Liver (tissue), 9 donors: ENCODE data around the gene WWOX. TPM values are rescaled to one million over a fixed set of nuclear protein-coding genes. Genes with fewer than 3 reads are reported as not detected.

Source experiments
- DNase-seq: peaks from one replicate; pipeline ENCODE4 v3.0.0-alpha.2; 2017; ENCODE audit warnings: low spot score
- H3K27ac ChIP-seq, 2 donors: one replicate each; pipeline ENCODE4 v1.7.0; 2013; ENCODE audit warnings: inconsistent platforms in 2 of 2, low read length in 2 of 2, control low read depth in 1 of 2, low read depth in 1 of 2, mild to moderate bottlenecking in 1 of 2
- H3K27me3 ChIP-seq, 4 donors: one replicate each; pipeline versions ENCODE4 v1.6.1 to v1.7.0; 2013; ENCODE audit warnings: low read length in 3 of 4, inconsistent platforms in 1 of 4, mild to moderate bottlenecking in 1 of 4, moderate library complexity in 1 of 4; ENCODE audit not compliant: control insufficient read depth in 4 of 4, insufficient read depth in 4 of 4
- H3K36me3 ChIP-seq, 4 donors: one replicate each; pipeline versions ENCODE4 v1.6.1 to v1.7.0; 2013; ENCODE audit warnings: low read length in 3 of 4, mild to moderate bottlenecking in 3 of 4, low read depth in 1 of 4, moderate library complexity in 1 of 4; ENCODE audit not compliant: control insufficient read depth in 4 of 4, insufficient read depth in 3 of 4
- H3K4me1 ChIP-seq, 4 donors: one replicate each; pipeline versions ENCODE4 v1.6.1 to v1.7.0; 2013; ENCODE audit warnings: low read length in 3 of 4, mild to moderate bottlenecking in 3 of 4, moderate library complexity in 1 of 4; ENCODE audit not compliant: control insufficient read depth in 4 of 4, insufficient read depth in 4 of 4
- H3K4me3 ChIP-seq, 3 donors: one replicate each; pipeline versions ENCODE4 v1.6.1 to v1.7.0; 2013; ENCODE audit warnings: low read length in 3 of 3, control low read depth in 1 of 3, low read depth in 1 of 3, mild to moderate bottlenecking in 1 of 3
- H3K9ac ChIP-seq, 2 donors: one replicate each; pipeline ENCODE4 v1.7.0; 2013; ENCODE audit warnings: low read length in 2 of 2, mild to moderate bottlenecking in 2 of 2, moderate library complexity in 2 of 2, control low read depth in 1 of 2, low read depth in 1 of 2
- H3K9me3 ChIP-seq, 4 donors: one replicate each; pipeline versions ENCODE4 v1.6.1 to v1.7.0; 2013; ENCODE audit warnings: low read length in 3 of 4; ENCODE audit not compliant: control insufficient read depth in 4 of 4
- EGR1 ChIP-seq, 2 donors: IDR thresholded peaks; 2 replicates each; pipeline ENCODE4 v1.6.1; 2016 to 2018; ENCODE audit warnings: antibody characterized with exemption in 2 of 2, low read depth in 2 of 2
- FOXA1 ChIP-seq: IDR thresholded peaks from 2 replicates; pipeline ENCODE4 v1.6.1; 2016; ENCODE audit warnings: antibody characterized with exemption
- FOXA2 ChIP-seq: IDR thresholded peaks from 2 replicates; pipeline ENCODE4 v1.6.1; 2016; ENCODE audit warnings: antibody characterized with exemption
- GABPA ChIP-seq, 2 donors: IDR thresholded peaks in 1 of 2; conservative IDR thresholded peaks in 1 of 2; 2 replicates each; pipeline ENCODE4 v1.6.1; 2016; ENCODE audit warnings: antibody characterized with exemption in 2 of 2, mild to moderate bottlenecking in 1 of 2, moderate library complexity in 1 of 2
- HNF4A ChIP-seq, 2 donors: conservative IDR thresholded peaks; 2 replicates each; pipeline ENCODE4 v1.6.1; 2016; ENCODE audit warnings: antibody characterized with exemption in 2 of 2, mild to moderate bottlenecking in 2 of 2
- HNF4G ChIP-seq: IDR thresholded peaks from 2 replicates; pipeline ENCODE4 v1.6.1; 2016; ENCODE audit warnings: antibody characterized with exemption
- JUND ChIP-seq, 2 donors: IDR thresholded peaks; 2 replicates each; pipeline ENCODE4 v1.6.1; 2016; ENCODE audit warnings: antibody characterized with exemption in 2 of 2
- NR2F2 ChIP-seq: IDR thresholded peaks from 2 replicates; pipeline ENCODE4 v1.6.1; 2016; ENCODE audit warnings: antibody characterized with exemption
- RAD21 ChIP-seq, 2 donors: IDR thresholded peaks; 2 replicates each; pipeline ENCODE4 v1.6.1; 2016; ENCODE audit warnings: antibody characterized with exemption in 2 of 2, mild to moderate bottlenecking in 2 of 2
- RXRA ChIP-seq, 2 donors: IDR thresholded peaks; 2 replicates each; pipeline ENCODE4 v1.6.1; 2017 to 2018; ENCODE audit warnings: antibody characterized with exemption in 2 of 2, mild to moderate bottlenecking in 1 of 2
- SP1 ChIP-seq: IDR thresholded peaks from 2 replicates; pipeline ENCODE4 v1.6.1; 2018; ENCODE audit warnings: antibody characterized with exemption, mild to moderate bottlenecking
- TAF1 ChIP-seq: conservative IDR thresholded peaks from 2 replicates; pipeline ENCODE4 v1.6.1; 2016; ENCODE audit warnings: antibody characterized with exemption, mild to moderate bottlenecking
- YY1 ChIP-seq: IDR thresholded peaks from 2 replicates; pipeline ENCODE4 v1.6.1; 2016; ENCODE audit warnings: antibody characterized with exemption, mild to moderate bottlenecking
- WGBS: extraction: QIAGEN DNeasy Blood & Tissue Kit; methylation state at CpG from one replicate; pipeline ENCODE4 v1.1.7; 2013; 5-methylcytosine and 5-hydroxymethylcytosine counted together
- polyA plus RNA-seq, 2 donors: library from polyadenylated mRNA; stranded (reverse) in 1 of 2; unstranded in 1 of 2; fragments of 200-250 nt in 1 of 2; fragments of >200 nt in 1 of 2; fragmentation: Nextera tagmentation in 1 of 2; extraction: Ambion mirVana in 1 of 2; gene quantifications; one replicate each; pipeline versions ENCODE4 v1.2.1 to v1.2.3, GENCODE V29; 2013 to 2015
- total RNA-seq, 2 donors: library from RNA; depleted of rRNA; stranded (reverse); fragments of >200 nt; gene quantifications; one replicate each; pipeline ENCODE4 v1.2.3, GENCODE V29; 2014
- TF ChIP-seq, protein P1 (sequence below): IDR thresholded peaks from 2 replicates; pipeline ENCODE4 v1.6.1; 2016; ENCODE audit warnings: antibody characterized with exemption
- TF ChIP-seq, protein P2 (sequence below): IDR thresholded peaks from 2 replicates; pipeline ENCODE4 v1.6.1; 2016; ENCODE audit warnings: antibody characterized with exemption, mild to moderate bottlenecking
- TF ChIP-seq, protein P3 (sequence below): IDR thresholded peaks from 2 replicates; pipeline ENCODE4 v1.6.1; 2016; ENCODE audit warnings: antibody characterized with exemption
- TF ChIP-seq, protein P4 (sequence below): IDR thresholded peaks from 2 replicates; pipeline ENCODE4 v1.6.1; 2016; ENCODE audit warnings: antibody characterized with exemption
- TF ChIP-seq, protein P5 (sequence below): fragments of 150-350 bp; IDR thresholded peaks from 2 replicates; pipeline ENCODE4 v1.5.1; 2017; ENCODE audit warnings: improper control_type of control experiment, low read depth, low read length; ENCODE audit not compliant: missing input control
- donor health status: healthy.
- donor health status: healthy.
- donor health status: healthy.
- donor health status: healthy.
- donor health status: healthy.

Gene WWOX
- total and polyA plus RNA-seq, 4 donors, result 9.8 to 46.0 (median 15.3) TPM

DNA sequence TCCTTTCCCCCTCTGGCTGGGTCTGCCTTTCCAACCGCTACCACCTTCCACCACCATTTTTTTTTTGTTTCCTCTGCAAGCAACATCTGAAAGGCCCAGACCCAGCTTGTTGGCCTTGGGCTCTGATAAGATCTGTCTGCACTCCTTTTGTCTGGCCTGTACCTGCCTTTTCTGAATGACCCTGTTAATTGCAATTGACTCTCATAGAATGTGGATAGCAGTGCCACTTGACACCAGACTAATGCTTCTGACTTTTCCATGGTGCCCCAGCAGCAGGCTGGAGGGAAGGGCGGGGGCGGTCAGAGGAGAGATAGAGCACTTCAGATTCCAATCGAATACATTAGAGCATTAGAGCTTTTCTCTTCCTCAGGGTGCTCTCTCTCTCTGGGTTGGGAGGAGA lies 538.9 kb downstream of the WWOX start:
- Histone ChIP-seq H3K4me3 (no peak overlapping the region), H3K36me3 (no peaks in the 10 kb centered on the region), H3K4me1 (peaks cover 0 to 10% (median 4%) of the 10 kb centered on the region in 4 donors), H3K9ac (no peak overlapping the region), H3K9me3 (no peaks in the 10 kb centered on the region), H3K27ac (no peak overlapping the region), H3K27me3 (no peaks in the 10 kb centered on the region)
- no peak for TF ChIP-seq NR2F2
- TF ChIP-seq, protein P1, sequence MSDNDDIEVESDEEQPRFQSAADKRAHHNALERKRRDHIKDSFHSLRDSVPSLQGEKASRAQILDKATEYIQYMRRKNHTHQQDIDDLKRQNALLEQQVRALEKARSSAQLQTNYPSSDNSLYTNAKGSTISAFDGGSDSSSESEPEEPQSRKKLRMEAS, result no peak
- no peak for DNase-seq
- WGBS, result 95% methylated on average over 4 of the region's 4 CpGs

DNA sequence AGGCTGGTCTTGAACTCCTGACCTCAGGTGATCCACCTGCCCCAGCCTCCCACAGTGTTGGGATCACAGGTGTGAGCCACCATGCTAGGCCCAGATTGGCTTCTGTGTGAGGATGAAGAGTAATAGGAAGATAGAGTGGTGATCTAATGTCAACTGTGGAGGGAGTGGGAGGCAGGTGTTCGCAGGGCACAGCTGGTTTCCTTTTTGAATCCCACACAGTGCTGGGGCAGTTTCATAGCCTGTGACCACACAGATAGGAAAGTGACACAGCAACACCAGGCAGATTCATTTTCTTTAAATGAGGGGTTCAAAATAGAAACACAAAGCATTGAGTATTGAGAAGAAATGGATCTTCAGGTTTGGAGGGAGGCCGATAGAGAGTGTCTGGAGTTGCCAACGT lies 540.3 kb downstream of the WWOX start:
- H3K9ac ChIP-seq, result no peak overlapping the region
- TF ChIP-seq FOXA2, result no peak
- TF ChIP-seq, protein P2, sequence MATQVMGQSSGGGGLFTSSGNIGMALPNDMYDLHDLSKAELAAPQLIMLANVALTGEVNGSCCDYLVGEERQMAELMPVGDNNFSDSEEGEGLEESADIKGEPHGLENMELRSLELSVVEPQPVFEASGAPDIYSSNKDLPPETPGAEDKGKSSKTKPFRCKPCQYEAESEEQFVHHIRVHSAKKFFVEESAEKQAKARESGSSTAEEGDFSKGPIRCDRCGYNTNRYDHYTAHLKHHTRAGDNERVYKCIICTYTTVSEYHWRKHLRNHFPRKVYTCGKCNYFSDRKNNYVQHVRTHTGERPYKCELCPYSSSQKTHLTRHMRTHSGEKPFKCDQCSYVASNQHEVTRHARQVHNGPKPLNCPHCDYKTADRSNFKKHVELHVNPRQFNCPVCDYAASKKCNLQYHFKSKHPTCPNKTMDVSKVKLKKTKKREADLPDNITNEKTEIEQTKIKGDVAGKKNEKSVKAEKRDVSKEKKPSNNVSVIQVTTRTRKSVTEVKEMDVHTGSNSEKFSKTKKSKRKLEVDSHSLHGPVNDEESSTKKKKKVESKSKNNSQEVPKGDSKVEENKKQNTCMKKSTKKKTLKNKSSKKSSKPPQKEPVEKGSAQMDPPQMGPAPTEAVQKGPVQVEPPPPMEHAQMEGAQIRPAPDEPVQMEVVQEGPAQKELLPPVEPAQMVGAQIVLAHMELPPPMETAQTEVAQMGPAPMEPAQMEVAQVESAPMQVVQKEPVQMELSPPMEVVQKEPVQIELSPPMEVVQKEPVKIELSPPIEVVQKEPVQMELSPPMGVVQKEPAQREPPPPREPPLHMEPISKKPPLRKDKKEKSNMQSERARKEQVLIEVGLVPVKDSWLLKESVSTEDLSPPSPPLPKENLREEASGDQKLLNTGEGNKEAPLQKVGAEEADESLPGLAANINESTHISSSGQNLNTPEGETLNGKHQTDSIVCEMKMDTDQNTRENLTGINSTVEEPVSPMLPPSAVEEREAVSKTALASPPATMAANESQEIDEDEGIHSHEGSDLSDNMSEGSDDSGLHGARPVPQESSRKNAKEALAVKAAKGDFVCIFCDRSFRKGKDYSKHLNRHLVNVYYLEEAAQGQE, result no peak
- TF ChIP-seq NR2F2, result no peak
- no peak for TF ChIP-seq FOXA1
- TF ChIP-seq, protein P3, sequence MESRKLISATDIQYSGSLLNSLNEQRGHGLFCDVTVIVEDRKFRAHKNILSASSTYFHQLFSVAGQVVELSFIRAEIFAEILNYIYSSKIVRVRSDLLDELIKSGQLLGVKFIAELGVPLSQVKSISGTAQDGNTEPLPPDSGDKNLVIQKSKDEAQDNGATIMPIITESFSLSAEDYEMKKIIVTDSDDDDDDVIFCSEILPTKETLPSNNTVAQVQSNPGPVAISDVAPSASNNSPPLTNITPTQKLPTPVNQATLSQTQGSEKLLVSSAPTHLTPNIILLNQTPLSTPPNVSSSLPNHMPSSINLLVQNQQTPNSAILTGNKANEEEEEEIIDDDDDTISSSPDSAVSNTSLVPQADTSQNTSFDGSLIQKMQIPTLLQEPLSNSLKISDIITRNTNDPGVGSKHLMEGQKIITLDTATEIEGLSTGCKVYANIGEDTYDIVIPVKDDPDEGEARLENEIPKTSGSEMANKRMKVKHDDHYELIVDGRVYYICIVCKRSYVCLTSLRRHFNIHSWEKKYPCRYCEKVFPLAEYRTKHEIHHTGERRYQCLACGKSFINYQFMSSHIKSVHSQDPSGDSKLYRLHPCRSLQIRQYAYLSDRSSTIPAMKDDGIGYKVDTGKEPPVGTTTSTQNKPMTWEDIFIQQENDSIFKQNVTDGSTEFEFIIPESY, result no peak
- no peak for TF ChIP-seq YY1
- TF ChIP-seq, protein P4, sequence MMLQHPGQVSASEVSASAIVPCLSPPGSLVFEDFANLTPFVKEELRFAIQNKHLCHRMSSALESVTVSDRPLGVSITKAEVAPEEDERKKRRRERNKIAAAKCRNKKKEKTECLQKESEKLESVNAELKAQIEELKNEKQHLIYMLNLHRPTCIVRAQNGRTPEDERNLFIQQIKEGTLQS, result no peak
- TF ChIP-seq, protein P5, sequence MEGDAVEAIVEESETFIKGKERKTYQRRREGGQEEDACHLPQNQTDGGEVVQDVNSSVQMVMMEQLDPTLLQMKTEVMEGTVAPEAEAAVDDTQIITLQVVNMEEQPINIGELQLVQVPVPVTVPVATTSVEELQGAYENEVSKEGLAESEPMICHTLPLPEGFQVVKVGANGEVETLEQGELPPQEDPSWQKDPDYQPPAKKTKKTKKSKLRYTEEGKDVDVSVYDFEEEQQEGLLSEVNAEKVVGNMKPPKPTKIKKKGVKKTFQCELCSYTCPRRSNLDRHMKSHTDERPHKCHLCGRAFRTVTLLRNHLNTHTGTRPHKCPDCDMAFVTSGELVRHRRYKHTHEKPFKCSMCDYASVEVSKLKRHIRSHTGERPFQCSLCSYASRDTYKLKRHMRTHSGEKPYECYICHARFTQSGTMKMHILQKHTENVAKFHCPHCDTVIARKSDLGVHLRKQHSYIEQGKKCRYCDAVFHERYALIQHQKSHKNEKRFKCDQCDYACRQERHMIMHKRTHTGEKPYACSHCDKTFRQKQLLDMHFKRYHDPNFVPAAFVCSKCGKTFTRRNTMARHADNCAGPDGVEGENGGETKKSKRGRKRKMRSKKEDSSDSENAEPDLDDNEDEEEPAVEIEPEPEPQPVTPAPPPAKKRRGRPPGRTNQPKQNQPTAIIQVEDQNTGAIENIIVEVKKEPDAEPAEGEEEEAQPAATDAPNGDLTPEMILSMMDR, result no peak
- TF ChIP-seq HNF4A (conservative IDR thresholded peaks at IDR 0.05), result no peak
- TF ChIP-seq EGR1 (IDR thresholded peaks at IDR 0.05; ENCODE audit: low read depth in 2 of 2), result no peak
- TF ChIP-seq GABPA (IDR thresholded peaks at IDR 0.05 in 1 of 2, conservative IDR thresholded peaks at IDR 0.05 in 1 of 2), result no peak
- no peak for TF ChIP-seq RXRA (IDR thresholded peaks at IDR 0.05)
- no peak for TF ChIP-seq RAD21 (IDR thresholded peaks at IDR 0.05)
- TF ChIP-seq SP1, result no peak
- no peak for TF ChIP-seq JUND (IDR thresholded peaks at IDR 0.05)
- TF ChIP-seq, protein P1, result no peak
- no peak for TF ChIP-seq HNF4G
- TF ChIP-seq TAF1, result no peak
- no peaks in the 10 kb centered on the region for H3K9me3 ChIP-seq
- DNase-seq, result no peak
- H3K27me3 ChIP-seq, result no peaks in the 10 kb centered on the region
- H3K4me1 ChIP-seq, result peaks cover 0 to 10% (median 4%) of the 10 kb centered on the region in 4 donors
- no peak overlapping the region for H3K4me3 ChIP-seq
- H3K27ac ChIP-seq, result no peak overlapping the region
- H3K36me3 ChIP-seq, result no peaks in the 10 kb centered on the region
- 94% methylated on average over 3 of the region's 3 CpGs for WGBS
